Activated CD4-positive, alpha-beta memory T cell treated with anti-CD3 and anti-CD28 coated beads, Interleukin-2, amount 10 ng/mL, durations not matched to agents 7 days and 5 days (primary cell): ENCODE measurements around the gene TRIB2. TPM values are rescaled to one million over a fixed set of nuclear protein-coding genes. Genes with fewer than 3 reads are reported as not detected.

Source experiments
- CTCF ChIA-PET: fragments of 350-600 bp; sonication (Branson Sonifier 250); formaldehyde crosslinking; loops from one replicate; lab custom pipeline; 2021; ENCODE audit warnings: antibody characterized with exemption, inconsistent platforms; lab: Charles Lee
- POLR2A ChIA-PET: fragments of 350-600 bp; sonication (Branson Sonifier 250); formaldehyde crosslinking; loops from one replicate; lab custom pipeline; 2021; ENCODE audit warnings: antibody characterized with exemption; lab: Charles Lee
- DNase-seq: peaks from one replicate; pipeline ENCODE4 v3.0.0-alpha.2; 2020
- H3K27ac Mint-ChIP-seq: one replicate; pipeline ENCODE4 v1.8.0; 2021; ENCODE audit warnings: mild to moderate bottlenecking, mixed read lengths
- H3K27me3 Mint-ChIP-seq: one replicate; pipeline ENCODE4 v1.8.0; 2021; ENCODE audit warnings: mixed read lengths
- H3K36me3 Mint-ChIP-seq: one replicate; pipeline ENCODE4 v1.8.0; 2021; ENCODE audit warnings: low read depth, mixed read lengths
- H3K4me1 Mint-ChIP-seq: one replicate; pipeline ENCODE4 v1.8.0; 2021; ENCODE audit warnings: mixed read lengths
- H3K4me3 Mint-ChIP-seq: one replicate; pipeline ENCODE4 v1.8.0; 2021; ENCODE audit warnings: mild to moderate bottlenecking, mixed read lengths
- H3K9me3 Mint-ChIP-seq: one replicate; pipeline ENCODE4 v1.8.0; 2021; ENCODE audit warnings: mixed read lengths
- total RNA-seq, 2 experiments: library from RNA; stranded (reverse); gene quantifications; one replicate each; pipeline ENCODE4 v1.2.3, GENCODE V29; 2021

TRIB2 gene
- total RNA-seq, 2 experiments from 2014 or later = 62.8 to 68.3 TPM

GRCh38 chr2:12764849-12765605 is 48.3 kb downstream of the TRIB2 start:
- peaks cover 8% of the 10 kb centered on the region for H3K4me1 Mint-ChIP-seq
- no peaks in the 10 kb centered on the region for H3K9me3 Mint-ChIP-seq
- POLR2A ChIA-PET = no interaction called here
- peaks cover 13% of the 10 kb centered on the region for H3K27me3 Mint-ChIP-seq
- H3K36me3 Mint-ChIP-seq = no peaks in the 10 kb centered on the region
- DNase-seq = no peak
- H3K27ac Mint-ChIP-seq = no peak overlapping the region
- CTCF ChIA-PET = no interaction called here
- no peak overlapping the region for H3K4me3 Mint-ChIP-seq

GRCh38 chr2:12766421-12766879 is 49.7 kb downstream of the TRIB2 start:
- Mint-ChIP-seq H3K4me3 (no peak overlapping the region), H3K27me3 (peaks cover 19% of the 10 kb centered on the region), H3K4me1 (no peaks in the 10 kb centered on the region), H3K36me3 (no peaks in the 10 kb centered on the region), H3K27ac (no peak overlapping the region), H3K9me3 (no peaks in the 10 kb centered on the region)
- DNase-seq = no peak
- ChIA-PET POLR2A (no interaction called here), CTCF (no interaction called here)

DNA sequence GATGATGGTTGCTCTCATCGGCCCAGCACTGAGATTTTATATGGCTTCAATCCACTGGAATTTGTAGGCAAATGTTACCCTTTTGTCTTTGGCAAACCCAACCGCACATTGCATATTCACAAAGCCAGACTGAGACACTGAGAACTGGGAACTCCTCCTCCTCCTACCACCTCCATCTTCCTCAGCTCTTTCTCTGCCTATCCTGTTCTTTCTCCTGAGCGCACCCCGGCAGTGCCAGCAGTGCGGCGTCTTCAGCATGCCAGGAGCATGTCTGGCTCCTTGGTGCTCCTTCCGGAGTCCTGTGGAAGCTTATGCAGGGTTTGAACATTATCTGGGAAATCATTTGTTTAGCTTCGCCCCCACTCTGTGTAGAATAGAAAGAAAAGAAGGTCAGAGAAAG is 50.8 kb downstream of the TRIB2 start:
- Mint-ChIP-seq H3K27ac (no peak overlapping the region), H3K4me1 (no peaks in the 10 kb centered on the region)

DNA sequence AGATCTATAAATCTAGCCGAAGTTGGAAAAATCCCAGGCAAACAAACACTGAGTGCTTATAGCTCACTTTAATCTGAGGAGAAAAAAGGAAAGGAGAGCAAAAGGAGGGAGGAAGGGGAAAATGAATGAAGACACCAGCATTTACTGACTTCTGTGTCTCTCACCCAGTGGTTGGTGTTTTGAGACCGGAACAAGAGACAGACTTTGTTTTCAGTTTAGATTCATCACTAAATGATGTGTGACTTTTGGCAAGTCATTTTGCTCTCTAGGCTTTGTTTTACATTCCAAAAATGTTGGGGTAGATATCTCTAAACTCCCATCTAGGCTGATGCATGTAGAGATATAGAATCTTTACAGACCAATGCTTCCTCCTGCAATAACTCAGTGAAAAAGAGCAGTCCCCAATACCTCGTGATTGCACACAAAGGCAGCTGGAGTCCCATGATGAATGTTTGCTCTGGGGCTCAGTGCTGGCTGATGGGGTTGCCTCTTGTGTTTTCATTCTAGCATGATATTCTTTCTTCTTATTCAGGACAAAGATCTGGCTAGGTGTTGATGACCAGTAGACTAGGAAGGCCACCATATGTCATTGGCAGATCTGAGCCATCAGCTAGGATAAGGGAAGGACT is 51.4 kb downstream of the TRIB2 start:
- no peak for DNase-seq
- H3K9me3 Mint-ChIP-seq = no peaks in the 10 kb centered on the region
- H3K27me3 Mint-ChIP-seq = peaks cover 19% of the 10 kb centered on the region
- ChIA-PET CTCF (interaction anchor here (1.1 kb wide), 1 partner anchor 162 kb away, joined by 3 read pairs; no protein-coding TSS in a partner anchor), POLR2A (no interaction called here)
- no peaks in the 10 kb centered on the region for H3K36me3 Mint-ChIP-seq
- no peak overlapping the region for H3K4me3 Mint-ChIP-seq
- no peak overlapping the region for H3K27ac Mint-ChIP-seq
- no peaks in the 10 kb centered on the region for H3K4me1 Mint-ChIP-seq

More for the DNA sequence above, 50.8 kb downstream of the TRIB2 start:
- CTCF ChIA-PET = no interaction called here
- H3K9me3 Mint-ChIP-seq = no peaks in the 10 kb centered on the region
- H3K36me3 Mint-ChIP-seq = no peaks in the 10 kb centered on the region
- H3K4me3 Mint-ChIP-seq = no peak overlapping the region
- DNase-seq = no peak
- H3K27me3 Mint-ChIP-seq = peaks cover 19% of the 10 kb centered on the region
- POLR2A ChIA-PET = no interaction called here

DNA sequence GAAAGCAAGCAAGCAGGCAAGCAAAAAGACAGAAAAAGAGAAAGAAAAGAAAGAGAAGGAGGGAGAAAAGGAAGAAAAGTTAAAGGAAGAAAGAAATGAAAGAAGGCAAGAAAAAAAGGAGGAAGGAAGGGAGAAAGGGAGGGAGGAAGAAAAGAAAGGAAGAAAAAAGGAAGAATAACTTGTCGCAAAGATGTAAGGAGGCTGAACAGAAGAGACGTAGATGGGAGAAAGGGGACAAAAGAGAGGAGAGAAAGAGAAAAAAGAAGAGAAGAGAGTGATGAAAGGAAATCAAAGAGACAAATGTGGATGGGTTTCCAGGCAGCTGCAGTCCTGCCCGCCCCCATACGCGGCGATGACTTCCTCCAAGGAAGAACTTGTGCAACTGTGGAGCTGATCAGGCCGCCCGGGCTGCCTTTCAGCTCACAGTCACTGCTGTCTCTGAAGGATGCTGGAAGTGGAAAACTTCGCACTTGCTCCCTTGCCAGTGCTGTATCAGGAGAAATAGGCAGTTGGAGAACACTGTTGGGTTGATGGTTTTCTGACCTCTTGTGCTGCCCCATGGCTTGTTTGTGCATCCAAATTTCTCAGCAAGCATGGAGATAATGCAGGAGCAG is 52.9 kb downstream of the TRIB2 start:
- ChIA-PET POLR2A (no interaction called here), CTCF (no interaction called here)
- Mint-ChIP-seq H3K4me1 (no peaks in the 10 kb centered on the region), H3K27me3 (peaks cover 19% of the 10 kb centered on the region), H3K4me3 (no peak overlapping the region), H3K36me3 (no peaks in the 10 kb centered on the region), H3K9me3 (no peaks in the 10 kb centered on the region), H3K27ac (no peak overlapping the region)
- no peak for DNase-seq

DNA sequence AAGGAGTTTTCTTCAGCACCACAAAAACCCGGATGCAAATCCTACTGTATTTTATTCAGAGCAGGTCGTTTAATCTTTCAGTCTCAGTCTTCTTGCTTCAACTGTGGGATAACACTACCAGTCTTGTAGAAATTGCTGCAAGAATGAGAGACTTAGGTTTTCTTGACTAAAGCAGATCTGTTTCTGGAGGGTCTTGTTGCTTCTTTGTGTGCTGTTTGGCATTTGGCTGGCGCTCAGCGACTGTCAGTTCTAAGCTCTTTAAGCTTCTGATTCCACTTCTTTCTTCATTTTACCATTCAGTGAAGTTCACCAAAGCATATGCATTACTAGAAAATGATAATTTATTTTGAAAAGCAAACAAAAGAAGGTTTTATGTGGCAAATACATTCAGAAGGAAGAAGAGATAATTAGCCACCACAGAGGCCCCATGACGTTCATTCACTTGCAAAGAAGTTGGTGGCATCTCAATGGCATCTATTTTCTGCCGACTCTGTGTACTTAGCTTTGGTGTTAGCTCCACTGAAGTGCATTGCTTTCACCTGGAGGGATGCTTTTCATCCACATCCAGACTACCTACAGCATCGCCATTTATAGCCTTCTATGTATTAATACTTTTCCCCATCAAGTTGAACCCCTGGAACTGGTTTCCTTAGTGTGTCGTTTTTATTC is 53.7 kb downstream of the TRIB2 start:
- Mint-ChIP-seq H3K27me3 (peaks cover 19% of the 10 kb centered on the region), H3K9me3 (no peaks in the 10 kb centered on the region), H3K4me3 (no peak overlapping the region), H3K4me1 (no peaks in the 10 kb centered on the region), H3K36me3 (no peaks in the 10 kb centered on the region), H3K27ac (no peak overlapping the region)
- no peak for DNase-seq
- POLR2A ChIA-PET = interaction anchor here (0.6 kb wide), 1 partner anchor 64 kb away, joined by 3 read pairs; no protein-coding TSS in a partner anchor
- CTCF ChIA-PET = interaction anchor here (1.0 kb wide), 1 partner anchor 236 kb away, joined by 3 read pairs; no protein-coding TSS in a partner anchor

DNA sequence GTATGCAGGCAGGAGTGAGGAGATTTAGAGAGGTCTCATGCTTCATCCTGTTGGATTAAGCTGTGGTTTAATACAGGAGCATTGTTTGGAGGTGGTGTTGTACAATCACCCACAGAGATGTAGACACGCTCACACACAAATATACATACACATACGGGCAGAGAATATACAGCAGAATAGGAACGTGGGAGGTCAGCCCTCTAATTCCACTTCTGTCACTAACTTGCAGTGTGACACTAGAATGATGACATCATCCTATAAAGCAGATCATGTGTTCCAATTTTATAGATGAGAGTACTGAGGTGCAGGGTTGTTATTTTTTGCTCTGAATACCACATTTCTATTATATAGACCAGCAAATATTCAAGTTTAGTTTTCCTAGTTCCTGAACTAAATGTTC is 54.4 kb downstream of the TRIB2 start:
- Mint-ChIP-seq H3K27ac (no peak overlapping the region), H3K27me3 (peaks cover 19% of the 10 kb centered on the region), H3K4me1 (no peaks in the 10 kb centered on the region), H3K36me3 (no peaks in the 10 kb centered on the region), H3K9me3 (no peaks in the 10 kb centered on the region), H3K4me3 (no peak overlapping the region)
- no peak for DNase-seq
- CTCF ChIA-PET = interaction anchor here (1.0 kb wide), 1 partner anchor 236 kb away, joined by 3 read pairs; no protein-coding TSS in a partner anchor
- POLR2A ChIA-PET = no interaction called here

GRCh38 chr2:12773586-12774394 is 57.1 kb downstream of the TRIB2 start:
- H3K27ac Mint-ChIP-seq = no peak overlapping the region
- peaks cover 14% of the 10 kb centered on the region for H3K27me3 Mint-ChIP-seq
- POLR2A ChIA-PET = no interaction called here
- DNase-seq = no peak
- CTCF ChIA-PET = interaction anchor here (0.7 to 1.9 kb wide), 2 partner anchors 157 to 233 kb away, joined by 3 to 4 read pairs; no protein-coding TSS in a partner anchor
- H3K4me1 Mint-ChIP-seq = no peaks in the 10 kb centered on the region
- H3K36me3 Mint-ChIP-seq = no peaks in the 10 kb centered on the region
- H3K4me3 Mint-ChIP-seq = no peak overlapping the region
- H3K9me3 Mint-ChIP-seq = no peaks in the 10 kb centered on the region

- Mint-ChIP-seq H3K27ac (no peak overlapping the region), H3K36me3 (no peaks in the 10 kb centered on the region), H3K4me3 (no peak overlapping the region), H3K4me1 (no peaks in the 10 kb centered on the region), H3K27me3 (peaks cover 13% of the 10 kb centered on the region), H3K9me3 (no peaks in the 10 kb centered on the region)
- ChIA-PET POLR2A (no interaction called here), CTCF (interaction anchor here (0.7 to 1.9 kb wide), 2 partner anchors 157 to 233 kb away, joined by 3 to 4 read pairs; no protein-coding TSS in a partner anchor)
- DNase-seq = no peak
These were observed 57.6 kb downstream of the TRIB2 start for GRCh38 chr2:12774395-12774727.

DNA sequence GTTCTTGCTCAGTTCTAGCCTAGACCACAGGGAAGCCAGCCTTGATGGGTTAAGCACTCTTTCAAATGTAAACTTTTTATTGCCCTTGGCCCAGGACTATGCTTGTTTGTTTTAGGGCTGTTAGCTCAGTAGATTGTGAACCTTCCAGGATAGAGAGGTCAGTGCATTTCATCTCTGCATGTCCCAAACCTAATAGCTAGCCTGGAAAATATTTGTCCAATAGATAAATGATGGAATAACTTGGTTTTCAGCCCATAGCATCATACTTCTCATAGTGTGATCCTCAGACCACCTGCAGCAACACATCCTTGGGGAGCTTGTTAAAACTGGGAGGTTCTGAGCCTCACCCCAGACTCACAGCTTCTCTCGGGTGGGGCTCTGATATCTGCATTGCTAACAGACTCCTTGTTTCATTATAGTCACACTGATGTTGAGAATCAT is 59.8 kb downstream of the TRIB2 start:
- no peak for DNase-seq
- no peaks in the 10 kb centered on the region for H3K9me3 Mint-ChIP-seq
- no peaks in the 10 kb centered on the region for H3K27me3 Mint-ChIP-seq
- POLR2A ChIA-PET = no interaction called here
- no peaks in the 10 kb centered on the region for H3K36me3 Mint-ChIP-seq
- CTCF ChIA-PET = no interaction called here
- no peak overlapping the region for H3K27ac Mint-ChIP-seq
- peaks cover 4% of the 10 kb centered on the region for H3K4me1 Mint-ChIP-seq
- no peak overlapping the region for H3K4me3 Mint-ChIP-seq

DNA sequence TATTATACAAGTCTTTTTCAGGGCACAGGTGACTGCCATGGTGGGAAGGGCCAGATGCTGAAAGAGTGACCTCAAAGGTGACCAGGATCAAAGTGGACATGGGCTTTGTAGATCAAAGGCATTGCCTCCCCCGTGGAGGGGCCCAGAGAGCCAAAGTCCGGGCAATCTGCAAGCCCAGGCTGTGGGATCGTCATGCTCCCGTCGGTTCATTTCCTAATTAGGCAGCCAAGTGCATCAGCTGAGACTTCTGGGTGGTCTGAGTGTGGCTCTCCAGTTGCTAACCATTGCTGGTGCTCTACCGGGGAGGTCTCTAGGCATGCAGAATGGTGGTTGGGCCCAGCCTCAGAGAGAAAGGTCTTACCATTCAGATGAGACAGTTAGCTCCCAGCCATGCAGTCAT is 61.6 kb downstream of the TRIB2 start:
- Mint-ChIP-seq H3K4me1 (peaks cover 4% of the 10 kb centered on the region), H3K4me3 (no peak overlapping the region), H3K9me3 (no peaks in the 10 kb centered on the region), H3K36me3 (no peaks in the 10 kb centered on the region), H3K27me3 (peaks cover 3% of the 10 kb centered on the region), H3K27ac (no peak overlapping the region)
- ChIA-PET CTCF (no interaction called here), POLR2A (no interaction called here)
- no peak for DNase-seq
